GM19438 (cell line): Measurements from ENCODE around the gene SPTBN4.
"Not testable (repeated sequence)": the region's sequence is repeated elsewhere in the genome, so short reads cannot be mapped to it uniquely, and the experiment has no call there.

ENCODE experiments used
- ATAC-seq: cut with Tn5 transposase; IDR thresholded peaks from one replicate; pipeline ENCODE4 v1.9.1; 2021; ENCODE audit warnings: low read depth; ENCODE audit not compliant: unreplicated experiment

The SPTBN4 gene

GRCh38 chr19:40612831-40613689, 146.3 kb downstream of the SPTBN4 start:
- ATAC-seq = no peak

GRCh38 chr19:40613690-40614621, 147.2 kb downstream of the SPTBN4 start:
- peak; percentile 54 for ATAC-seq

GRCh38 chr19:40614622-40615411, 148.0 kb downstream of the SPTBN4 start:
- no peak for ATAC-seq

- ATAC-seq = no peak
These were observed 149.4 kb downstream of the SPTBN4 start for GRCh38 chr19:40616178-40616577.

- no peak for ATAC-seq
These were observed 150.1 kb downstream of the SPTBN4 start for GRCh38 chr19:40616941-40617340.

GRCh38 chr19:40617961-40618360, 151.2 kb downstream of the SPTBN4 start:
- no peak for ATAC-seq

GRCh38 chr19:40619333-40620160, 152.7 kb downstream of the SPTBN4 start:
- ATAC-seq = no peak

- ATAC-seq = no peak
These were observed 153.3 kb downstream of the SPTBN4 start for GRCh38 chr19:40620161-40620485.

- no peak for ATAC-seq
These were observed 154.5 kb downstream of the SPTBN4 start for GRCh38 chr19:40621283-40621682.

GRCh38 chr19:40621966-40622772, 155.4 kb downstream of the SPTBN4 start:
- ATAC-seq = no peak

GRCh38 chr19:40622773-40623075, 155.9 kb downstream of the SPTBN4 start:
- ATAC-seq = no peak

GRCh38 chr19:40623403-40624251, 156.8 kb downstream of the SPTBN4 start:
- no peak for ATAC-seq

GRCh38 chr19:40624369-40625153, 157.8 kb downstream of the SPTBN4 start:
- not testable (repeated sequence) for ATAC-seq

GRCh38 chr19:40625406-40626120, 158.8 kb downstream of the SPTBN4 start:
- ATAC-seq = no peak
